Measurements from ENCODE around the gene NAT16.

DNA sequence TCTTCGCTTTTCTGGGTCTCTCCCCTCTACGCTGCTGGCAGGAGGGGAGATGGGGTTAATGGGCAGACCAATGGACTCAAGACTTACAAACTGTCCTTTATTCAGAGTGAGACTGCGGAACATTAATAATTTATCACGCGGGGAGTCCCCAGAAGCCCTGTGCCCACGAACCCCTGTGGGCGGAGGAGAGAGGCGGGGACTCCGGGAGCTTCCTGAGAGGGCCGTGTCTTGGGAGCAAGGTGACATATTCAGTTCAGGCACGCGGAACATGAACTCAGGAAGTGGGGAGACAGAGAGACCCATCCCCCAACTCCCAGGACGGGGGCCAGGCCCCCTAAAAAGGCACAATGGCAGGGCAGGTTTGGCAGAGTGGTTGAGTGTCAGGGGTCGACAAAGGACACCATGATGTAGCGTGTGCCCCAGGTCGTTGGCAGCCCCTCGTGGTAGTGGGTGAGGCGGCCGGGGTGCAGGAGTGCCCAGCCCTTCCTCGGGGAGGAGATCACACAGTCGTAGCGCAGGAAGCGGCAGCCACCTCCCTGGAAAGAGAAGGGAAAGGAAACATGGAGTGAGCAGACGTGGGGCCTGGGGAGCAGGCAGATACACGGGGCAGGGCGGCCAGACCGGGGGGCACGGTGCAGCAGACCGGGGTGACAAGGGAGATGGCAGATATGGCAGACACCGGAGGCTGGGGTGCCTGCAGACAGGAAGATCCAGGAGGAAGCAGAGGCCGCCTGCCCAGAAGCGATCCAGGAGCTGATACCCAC, 26.0 kb upstream of the NAT16 start:
- TF ChIP-seq, protein P1, sequence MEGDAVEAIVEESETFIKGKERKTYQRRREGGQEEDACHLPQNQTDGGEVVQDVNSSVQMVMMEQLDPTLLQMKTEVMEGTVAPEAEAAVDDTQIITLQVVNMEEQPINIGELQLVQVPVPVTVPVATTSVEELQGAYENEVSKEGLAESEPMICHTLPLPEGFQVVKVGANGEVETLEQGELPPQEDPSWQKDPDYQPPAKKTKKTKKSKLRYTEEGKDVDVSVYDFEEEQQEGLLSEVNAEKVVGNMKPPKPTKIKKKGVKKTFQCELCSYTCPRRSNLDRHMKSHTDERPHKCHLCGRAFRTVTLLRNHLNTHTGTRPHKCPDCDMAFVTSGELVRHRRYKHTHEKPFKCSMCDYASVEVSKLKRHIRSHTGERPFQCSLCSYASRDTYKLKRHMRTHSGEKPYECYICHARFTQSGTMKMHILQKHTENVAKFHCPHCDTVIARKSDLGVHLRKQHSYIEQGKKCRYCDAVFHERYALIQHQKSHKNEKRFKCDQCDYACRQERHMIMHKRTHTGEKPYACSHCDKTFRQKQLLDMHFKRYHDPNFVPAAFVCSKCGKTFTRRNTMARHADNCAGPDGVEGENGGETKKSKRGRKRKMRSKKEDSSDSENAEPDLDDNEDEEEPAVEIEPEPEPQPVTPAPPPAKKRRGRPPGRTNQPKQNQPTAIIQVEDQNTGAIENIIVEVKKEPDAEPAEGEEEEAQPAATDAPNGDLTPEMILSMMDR (conservative IDR thresholded peaks at IDR 0.05; ENCODE audit: low read depth in 2 of 2): no peak
- no peak for TF ChIP-seq EZH2 (IDR thresholded peaks at IDR 0.05; ENCODE audit: low read depth, unreplicated experiment)
- TF ChIP-seq, protein P2, sequence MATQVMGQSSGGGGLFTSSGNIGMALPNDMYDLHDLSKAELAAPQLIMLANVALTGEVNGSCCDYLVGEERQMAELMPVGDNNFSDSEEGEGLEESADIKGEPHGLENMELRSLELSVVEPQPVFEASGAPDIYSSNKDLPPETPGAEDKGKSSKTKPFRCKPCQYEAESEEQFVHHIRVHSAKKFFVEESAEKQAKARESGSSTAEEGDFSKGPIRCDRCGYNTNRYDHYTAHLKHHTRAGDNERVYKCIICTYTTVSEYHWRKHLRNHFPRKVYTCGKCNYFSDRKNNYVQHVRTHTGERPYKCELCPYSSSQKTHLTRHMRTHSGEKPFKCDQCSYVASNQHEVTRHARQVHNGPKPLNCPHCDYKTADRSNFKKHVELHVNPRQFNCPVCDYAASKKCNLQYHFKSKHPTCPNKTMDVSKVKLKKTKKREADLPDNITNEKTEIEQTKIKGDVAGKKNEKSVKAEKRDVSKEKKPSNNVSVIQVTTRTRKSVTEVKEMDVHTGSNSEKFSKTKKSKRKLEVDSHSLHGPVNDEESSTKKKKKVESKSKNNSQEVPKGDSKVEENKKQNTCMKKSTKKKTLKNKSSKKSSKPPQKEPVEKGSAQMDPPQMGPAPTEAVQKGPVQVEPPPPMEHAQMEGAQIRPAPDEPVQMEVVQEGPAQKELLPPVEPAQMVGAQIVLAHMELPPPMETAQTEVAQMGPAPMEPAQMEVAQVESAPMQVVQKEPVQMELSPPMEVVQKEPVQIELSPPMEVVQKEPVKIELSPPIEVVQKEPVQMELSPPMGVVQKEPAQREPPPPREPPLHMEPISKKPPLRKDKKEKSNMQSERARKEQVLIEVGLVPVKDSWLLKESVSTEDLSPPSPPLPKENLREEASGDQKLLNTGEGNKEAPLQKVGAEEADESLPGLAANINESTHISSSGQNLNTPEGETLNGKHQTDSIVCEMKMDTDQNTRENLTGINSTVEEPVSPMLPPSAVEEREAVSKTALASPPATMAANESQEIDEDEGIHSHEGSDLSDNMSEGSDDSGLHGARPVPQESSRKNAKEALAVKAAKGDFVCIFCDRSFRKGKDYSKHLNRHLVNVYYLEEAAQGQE (IDR thresholded peaks at IDR 0.05; ENCODE audit: unreplicated experiment): no peak
- TF ChIP-seq CREB1 (CRISPR knock-in tag; IDR thresholded peaks at IDR 0.05; ENCODE audit: low read depth): no peak
- TF ChIP-seq JUNB (IDR thresholded peaks at IDR 0.05; ENCODE audit: unreplicated experiment): no peak
- TF ChIP-seq ZNF114 (CRISPR knock-in tag; IDR thresholded peaks at IDR 0.05): no peak
- no peak for TF ChIP-seq POLR2AphosphoS5 (IDR thresholded peaks at IDR 0.05; ENCODE audit: low read depth)
- no peak for TF ChIP-seq EZH2phosphoT487 (IDR thresholded peaks at IDR 0.05; ENCODE audit: unreplicated experiment)
- TF ChIP-seq STAT1 (IDR thresholded peaks at IDR 0.05; ENCODE audit: unreplicated experiment): no peak
- TF ChIP-seq, protein P3, sequence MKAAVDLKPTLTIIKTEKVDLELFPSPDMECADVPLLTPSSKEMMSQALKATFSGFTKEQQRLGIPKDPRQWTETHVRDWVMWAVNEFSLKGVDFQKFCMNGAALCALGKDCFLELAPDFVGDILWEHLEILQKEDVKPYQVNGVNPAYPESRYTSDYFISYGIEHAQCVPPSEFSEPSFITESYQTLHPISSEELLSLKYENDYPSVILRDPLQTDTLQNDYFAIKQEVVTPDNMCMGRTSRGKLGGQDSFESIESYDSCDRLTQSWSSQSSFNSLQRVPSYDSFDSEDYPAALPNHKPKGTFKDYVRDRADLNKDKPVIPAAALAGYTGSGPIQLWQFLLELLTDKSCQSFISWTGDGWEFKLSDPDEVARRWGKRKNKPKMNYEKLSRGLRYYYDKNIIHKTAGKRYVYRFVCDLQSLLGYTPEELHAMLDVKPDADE (IDR thresholded peaks at IDR 0.05): no peak
- TF ChIP-seq, protein P4, sequence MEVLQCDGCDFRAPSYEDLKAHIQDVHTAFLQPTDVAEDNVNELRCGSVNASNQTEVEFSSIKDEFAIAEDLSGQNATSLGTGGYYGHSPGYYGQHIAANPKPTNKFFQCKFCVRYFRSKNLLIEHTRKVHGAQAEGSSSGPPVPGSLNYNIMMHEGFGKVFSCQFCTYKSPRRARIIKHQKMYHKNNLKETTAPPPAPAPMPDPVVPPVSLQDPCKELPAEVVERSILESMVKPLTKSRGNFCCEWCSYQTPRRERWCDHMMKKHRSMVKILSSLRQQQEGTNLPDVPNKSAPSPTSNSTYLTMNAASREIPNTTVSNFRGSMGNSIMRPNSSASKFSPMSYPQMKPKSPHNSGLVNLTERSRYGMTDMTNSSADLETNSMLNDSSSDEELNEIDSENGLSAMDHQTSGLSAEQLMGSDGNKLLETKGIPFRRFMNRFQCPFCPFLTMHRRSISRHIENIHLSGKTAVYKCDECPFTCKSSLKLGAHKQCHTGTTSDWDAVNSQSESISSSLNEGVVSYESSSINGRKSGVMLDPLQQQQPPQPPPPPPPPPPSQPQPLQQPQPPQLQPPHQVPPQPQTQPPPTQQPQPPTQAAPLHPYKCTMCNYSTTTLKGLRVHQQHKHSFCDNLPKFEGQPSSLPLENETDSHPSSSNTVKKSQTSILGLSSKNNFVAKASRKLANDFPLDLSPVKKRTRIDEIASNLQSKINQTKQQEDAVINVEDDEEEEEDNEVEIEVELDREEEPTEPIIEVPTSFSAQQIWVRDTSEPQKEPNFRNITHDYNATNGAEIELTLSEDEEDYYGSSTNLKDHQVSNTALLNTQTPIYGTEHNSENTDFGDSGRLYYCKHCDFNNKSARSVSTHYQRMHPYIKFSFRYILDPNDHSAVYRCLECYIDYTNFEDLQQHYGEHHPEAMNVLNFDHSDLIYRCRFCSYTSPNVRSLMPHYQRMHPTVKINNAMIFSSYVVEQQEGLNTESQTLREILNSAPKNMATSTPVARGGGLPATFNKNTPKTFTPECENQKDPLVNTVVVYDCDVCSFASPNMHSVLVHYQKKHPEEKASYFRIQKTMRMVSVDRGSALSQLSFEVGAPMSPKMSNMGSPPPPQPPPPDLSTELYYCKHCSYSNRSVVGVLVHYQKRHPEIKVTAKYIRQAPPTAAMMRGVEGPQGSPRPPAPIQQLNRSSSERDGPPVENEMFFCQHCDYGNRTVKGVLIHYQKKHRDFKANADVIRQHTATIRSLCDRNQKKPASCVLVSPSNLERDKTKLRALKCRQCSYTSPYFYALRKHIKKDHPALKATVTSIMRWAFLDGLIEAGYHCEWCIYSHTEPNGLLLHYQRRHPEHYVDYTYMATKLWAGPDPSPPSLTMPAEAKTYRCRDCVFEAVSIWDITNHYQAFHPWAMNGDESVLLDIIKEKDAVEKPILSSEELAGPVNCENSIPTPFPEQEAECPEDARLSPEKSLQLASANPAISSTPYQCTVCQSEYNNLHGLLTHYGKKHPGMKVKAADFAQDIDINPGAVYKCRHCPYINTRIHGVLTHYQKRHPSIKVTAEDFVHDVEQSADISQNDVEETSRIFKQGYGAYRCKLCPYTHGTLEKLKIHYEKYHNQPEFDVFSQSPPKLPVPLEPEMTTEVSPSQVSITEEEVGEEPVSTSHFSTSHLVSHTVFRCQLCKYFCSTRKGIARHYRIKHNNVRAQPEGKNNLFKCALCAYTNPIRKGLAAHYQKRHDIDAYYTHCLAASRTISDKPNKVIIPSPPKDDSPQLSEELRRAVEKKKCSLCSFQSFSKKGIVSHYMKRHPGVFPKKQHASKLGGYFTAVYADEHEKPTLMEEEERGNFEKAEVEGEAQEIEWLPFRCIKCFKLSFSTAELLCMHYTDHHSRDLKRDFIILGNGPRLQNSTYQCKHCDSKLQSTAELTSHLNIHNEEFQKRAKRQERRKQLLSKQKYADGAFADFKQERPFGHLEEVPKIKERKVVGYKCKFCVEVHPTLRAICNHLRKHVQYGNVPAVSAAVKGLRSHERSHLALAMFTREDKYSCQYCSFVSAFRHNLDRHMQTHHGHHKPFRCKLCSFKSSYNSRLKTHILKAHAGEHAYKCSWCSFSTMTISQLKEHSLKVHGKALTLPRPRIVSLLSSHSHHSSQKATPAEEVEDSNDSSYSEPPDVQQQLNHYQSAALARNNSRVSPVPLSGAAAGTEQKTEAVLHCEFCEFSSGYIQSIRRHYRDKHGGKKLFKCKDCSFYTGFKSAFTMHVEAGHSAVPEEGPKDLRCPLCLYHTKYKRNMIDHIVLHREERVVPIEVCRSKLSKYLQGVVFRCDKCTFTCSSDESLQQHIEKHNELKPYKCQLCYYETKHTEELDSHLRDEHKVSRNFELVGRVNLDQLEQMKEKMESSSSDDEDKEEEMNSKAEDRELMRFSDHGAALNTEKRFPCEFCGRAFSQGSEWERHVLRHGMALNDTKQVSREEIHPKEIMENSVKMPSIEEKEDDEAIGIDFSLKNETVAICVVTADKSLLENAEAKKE (CRISPR knock-in tag; IDR thresholded peaks at IDR 0.05): no peak
- TF ChIP-seq ZNF331 (CRISPR knock-in tag; IDR thresholded peaks at IDR 0.05; ENCODE audit: low read depth): no peak
- no peak for TF ChIP-seq NANOG (IDR thresholded peaks at IDR 0.05; ENCODE audit: borderline replicate concordance)
